Endothelial cell of umbilical vein (primary cell): ENCODE data around the gene PKP4. TPM values are rescaled to one million over a fixed set of nuclear protein-coding genes. Genes with fewer than 3 reads are reported as not detected.

Experiments used
- BruUV-seq: library from RNA; stranded (reverse); fragments of 400-500 nt; replicated peaks from 2 replicates; lab custom pipeline; 2021; lab: Mats Ljungman, UMichigan
- CTCF ChIA-PET: fragments of 300-600, 350-600 bp; sonication (Branson Sonifier 250); formaldehyde crosslinking; loops from one replicate; lab custom pipeline; 2021; ENCODE audit warnings: antibody characterized with exemption, inconsistent platforms; lab: Charles Lee
- POLR2A ChIA-PET: fragments of 300-600, 350-600 bp; sonication (Branson Sonifier 250); formaldehyde crosslinking; loops from one replicate; lab custom pipeline; 2021; ENCODE audit warnings: antibody characterized with exemption, inconsistent platforms; lab: Charles Lee
- DNase-seq: peaks from one replicate; pipeline ENCODE4 v3.0.0-alpha.2; 2011; ENCODE audit warnings: low read depth, low spot score
- FAIRE-seq: peaks from 2 replicates; lab custom pipeline; 2011; peaks lifted over from hg19 to GRCh38; lab: Jason Lieb, UNC
- H2AFZ ChIP-seq: 2 replicates; pipeline ENCODE4 v1.6.0; 2012; ENCODE audit warnings: low read depth, low read length, control low read depth, inconsistent platforms
- H3K27ac ChIP-seq: 2 replicates; pipeline ENCODE4 v1.5.1; 2011; ENCODE audit warnings: low read depth, mild to moderate bottlenecking, control low read depth, low read length, moderate library complexity; ENCODE audit not compliant: insufficient read depth
- H3K27me3 ChIP-seq, 2 experiments: 2 replicates each; pipeline versions ENCODE4 v1.6.0 to v1.6.1; 2011; ENCODE audit warnings: low read length in 2 of 2, mixed read lengths in 1 of 2; ENCODE audit not compliant: control insufficient read depth in 2 of 2, insufficient read depth in 2 of 2
- H3K36me3 ChIP-seq, 2 experiments: 2 replicates in 1 of 2; 3 replicates in 1 of 2; pipeline ENCODE4 v1.5.1; 2011; ENCODE audit warnings: low read length in 2 of 2, mild to moderate bottlenecking in 1 of 2, moderate library complexity in 1 of 2; ENCODE audit not compliant: control insufficient read depth in 2 of 2, insufficient read depth in 2 of 2; ENCODE audit errors: extremely low read depth in 1 of 2
- H3K4me1 ChIP-seq: 3 replicates; pipeline ENCODE4 v1.5.1; 2011; ENCODE audit warnings: mild to moderate bottlenecking, low read length; ENCODE audit not compliant: control insufficient read depth, insufficient read depth; ENCODE audit errors: extremely low read depth
- H3K4me2 ChIP-seq: 2 replicates; pipeline ENCODE4 v1.6.1; 2011; ENCODE audit warnings: low read length, control low read depth, mixed read lengths; ENCODE audit not compliant: insufficient read depth
- H3K4me3 ChIP-seq, 3 experiments: fragments of 200-600 bp in 1 of 3; sonication (generic), shearing (Covaris generic) in 1 of 3; replicated peaks in 1 of 3; 2 replicates each; pipeline ENCODE4 v1.5.1; 2011 to 2016; ENCODE audit warnings: control low read depth in 3 of 3, low read length in 3 of 3, mild to moderate bottlenecking in 2 of 3, inconsistent platforms in 1 of 3, low read depth in 1 of 3, moderate library complexity in 1 of 3; ENCODE audit not compliant: insufficient read depth in 1 of 3
- H3K79me2 ChIP-seq: 2 replicates; pipeline ENCODE4 v1.6.0; 2012; ENCODE audit warnings: low read length, inconsistent platforms; ENCODE audit not compliant: control insufficient read depth, insufficient read depth
- H3K9ac ChIP-seq: replicated peaks from 2 replicates; pipeline ENCODE3; 2011; ENCODE audit warnings: low read length, control low read depth; ENCODE audit not compliant: insufficient read depth; ENCODE audit errors: extremely low read depth
- H3K9me1 ChIP-seq: replicated peaks from 3 replicates; pipeline ENCODE4 v1.6.0; 2011; ENCODE audit warnings: mild to moderate bottlenecking, low read length; ENCODE audit not compliant: control insufficient read depth, insufficient read depth; ENCODE audit errors: extremely low read depth
- H3K9me3 ChIP-seq: replicated peaks from 2 replicates; pipeline ENCODE4 v1.5.1; 2012; ENCODE audit warnings: low read length, inconsistent platforms; ENCODE audit not compliant: control insufficient read depth, insufficient read depth
- H4K20me1 ChIP-seq: replicated peaks from 2 replicates; pipeline ENCODE3; 2011; ENCODE audit warnings: mild to moderate bottlenecking, low read length; ENCODE audit not compliant: control insufficient read depth, insufficient read depth; ENCODE audit errors: extremely low read depth
- CTCF ChIP-seq, 2 donors: IDR thresholded peaks; 1 replicate in 1 of 2; 2 replicates in 1 of 2; pipeline ENCODE4 v1.5.1; 2011; ENCODE audit warnings: low read length in 2 of 2, mild to moderate bottlenecking in 2 of 2, moderate library complexity in 2 of 2, control low read depth in 1 of 2, inconsistent platforms in 1 of 2, low read depth in 1 of 2; ENCODE audit not compliant: insufficient read depth in 1 of 2; ENCODE audit errors: extremely low read depth in 1 of 2
- EZH2 ChIP-seq: IDR thresholded peaks from 2 replicates; pipeline ENCODE4 v1.6.1; 2012; ENCODE audit warnings: borderline replicate concordance, low read depth, mild to moderate bottlenecking, moderate library complexity, low read length, inconsistent platforms; ENCODE audit not compliant: severe bottlenecking
- FOS ChIP-seq: IDR thresholded peaks from 2 replicates; pipeline ENCODE4 v1.6.1; 2011; ENCODE audit warnings: mild to moderate bottlenecking, low read length, moderate library complexity, borderline replicate concordance; ENCODE audit not compliant: insufficient read depth
- GATA2 ChIP-seq: IDR thresholded peaks from 2 replicates; pipeline ENCODE4 v1.7.0; 2011; ENCODE audit warnings: low read depth, mild to moderate bottlenecking, moderate library complexity, mixed read lengths, low read length; ENCODE audit not compliant: insufficient read length, insufficient read depth
- JUN ChIP-seq: IDR thresholded peaks from 2 replicates; pipeline ENCODE4 v1.6.1; 2011; ENCODE audit warnings: borderline replicate concordance, low read depth; ENCODE audit not compliant: insufficient read length, insufficient read depth
- MAX ChIP-seq: IDR thresholded peaks from 2 replicates; pipeline ENCODE4 v1.6.1; 2011; ENCODE audit not compliant: insufficient read depth, insufficient read length
- MYC ChIP-seq: IDR thresholded peaks from one replicate; pipeline ENCODE4 v1.6.1; 2011; ENCODE audit warnings: mild to moderate bottlenecking, low read depth, low read length
- POLR2A ChIP-seq: IDR thresholded peaks from 2 replicates; pipeline ENCODE4 v1.6.1; 2012; ENCODE audit warnings: low read depth, mild to moderate bottlenecking, control low read depth, low read length
- POLR2AphosphoS5 ChIP-seq: IDR thresholded peaks from 2 replicates; pipeline ENCODE4 v1.6.1; 2012; ENCODE audit warnings: low read depth, mild to moderate bottlenecking, control low read depth, low read length, moderate library complexity; ENCODE audit not compliant: insufficient read depth
- dilution Hi-C: fragments of 300-500 bp; cut with MboI; formaldehyde crosslinking; loops from one replicate; pipeline ENCODE4 v1.15.0; 2019; ENCODE audit warnings: low sequenced_read_pairs; ENCODE audit not compliant: extremely low pct_ligation_motif_present
- intact Hi-C: fragments of 100-400 bp; cut with micrococcal nuclease; formaldehyde crosslinking; loops from one replicate; pipeline ENCODE4 v1.10.0; 2022
- polyA plus RNA-seq, 4 experiments: library from polyadenylated mRNA; depleted of rRNA in 3 of 4; stranded (reverse) in 3 of 4; unstranded in 1 of 4; fragments of >200 nt; gene quantifications; 2 replicates each; pipeline versions ENCODE4 v1.2.1 to v1.2.3, GENCODE V29; 2011 to 2012; ENCODE audit warnings: missing spikeins in 1 of 4
- total RNA-seq: library from RNA; stranded (reverse); gene quantifications from 2 replicates; pipeline ENCODE4 v1.2.3, GENCODE V29; 2021

The PKP4 gene
- total and polyA plus RNA-seq, 2 donors (not counting 3 experiments of a cell fraction or from before 2014, with no cell fraction given): 35.4 to 68.5 TPM

GRCh38 chr2:158533009-158533408 is 76.3 kb downstream of the PKP4 start:
- H3K27me3 ChIP-seq: no peaks in the 10 kb centered on the region
- H3K4me2 ChIP-seq: no peak overlapping the region
- H3K27ac ChIP-seq: no peak overlapping the region
- intact Hi-C loops (no loop called here), dilution Hi-C loops (no loop called here)
- DNase-seq (no peak), FAIRE-seq (no peak)
- no peak overlapping the region for H3K9ac ChIP-seq
- CTCF ChIA-PET: no interaction called here
- BruUV-seq: no TSS peak
- H3K9me1 ChIP-seq: no peaks in the 10 kb centered on the region
- no peaks in the 10 kb centered on the region for H3K9me3 ChIP-seq
- H3K36me3 ChIP-seq: no peaks in the 10 kb centered on the region
- H4K20me1 ChIP-seq: no peaks in the 10 kb centered on the region
- POLR2A ChIA-PET: no interaction called here
- no peaks in the 10 kb centered on the region for H3K79me2 ChIP-seq
- H2AFZ ChIP-seq: no peak overlapping the region
- H3K4me1 ChIP-seq: no peaks in the 10 kb centered on the region
- TF ChIP-seq POLR2AphosphoS5 (no peak), MAX (no peak), CTCF (IDR thresholded peaks at IDR 0.05; ENCODE audit: extremely low read depth in 1 of 2, insufficient read depth in 1 of 2, low read depth in 1 of 2, low read length in 2 of 2) (no peak), EZH2 (no peak), FOS (no peak), POLR2A (no peak), MYC (no peak), GATA2 (no peak), JUN (no peak)
- H3K4me3 ChIP-seq: no peak overlapping the region
